A549 (cell line): ENCODE measurements around the gene USP11. TPM values are rescaled to one million over a fixed set of nuclear protein-coding genes. Genes with fewer than 3 reads are reported as not detected.
A peak's percentile ranks its signal among the peaks of the same experiment; 100 is the strongest.

Source experiments
- ATAC-seq, 2 experiments: fragments of 200-7000 bp in 1 of 2; fragments of >200 bp in 1 of 2; cut with Nextera tagmentation in 1 of 2; cut with Tn5 transposase in 1 of 2; 3 replicates each; pipeline versions ENCODE4 v1.8.0 to v1.9.1; 2018 to 2020; ENCODE audit warnings: mild to moderate bottlenecking in 1 of 2, moderate library complexity in 1 of 2
- CTCF ChIA-PET: fragments of 300-600 bp; sonication (Branson Sonifier 250); formaldehyde crosslinking; extraction: SDS; loops from one replicate; lab custom pipeline; 2021; ENCODE audit warnings: antibody characterized with exemption, inconsistent platforms; lab: Yijun Ruan, JAX
- POLR2A ChIA-PET: fragments of 350-600 bp; formaldehyde crosslinking; extraction: SDS; loops from one replicate; lab custom pipeline; 2021; ENCODE audit warnings: antibody characterized with exemption, inconsistent platforms; lab: Yijun Ruan, JAX
- DNase-seq, 2 experiments: peaks; one replicate each; pipeline versions ENCODE4 v3.0.0 to v3.0.0-alpha.2; 2011 to 2016; ENCODE audit warnings: low read depth in 1 of 2, low spot score in 1 of 2
- FAIRE-seq: peaks from 2 replicates; lab custom pipeline; 2011; peaks lifted over from hg19 to GRCh38; lab: Jason Lieb, UNC
- H3K27ac ChIP-seq, 2 experiments: fragments of >200 bp; sonication (Bioruptor Twin); formaldehyde crosslinking; 3 replicates each; pipeline ENCODE4 v1.5.1; 2016 to 2017
- H3K4me1 ChIP-seq: fragments of >200 bp; sonication (Bioruptor Twin); formaldehyde crosslinking; 3 replicates; pipeline ENCODE4 v1.6.1; 2016
- H3K4me2 ChIP-seq: fragments of >200 bp; sonication (Bioruptor Twin); formaldehyde crosslinking; 3 replicates; pipeline ENCODE4 v1.6.1; 2016
- H3K4me3 ChIP-seq: fragments of >200 bp; sonication (Bioruptor Twin); formaldehyde crosslinking; 3 replicates; pipeline ENCODE4 v1.5.1; 2016
- H3K9me3 ChIP-seq: fragments of >200 bp; sonication (Bioruptor Twin); formaldehyde crosslinking; 3 replicates; pipeline ENCODE4 v1.6.1; 2016
- BHLHE40 ChIP-seq: IDR thresholded peaks from 2 replicates; pipeline ENCODE4 v1.6.1; 2012; ENCODE audit warnings: low read depth, low read length, inconsistent platforms
- CBX8 ChIP-seq: fragments of 200-600 bp; sonication (generic); IDR thresholded peaks from 2 replicates; pipeline ENCODE4 v1.6.1; 2016
- ESRRA ChIP-seq: fragments of 150-350 bp; IDR thresholded peaks from 2 replicates; pipeline ENCODE4 v1.6.1; 2014; ENCODE audit warnings: mild to moderate bottlenecking, low read length, borderline replicate concordance
- FOXS1 ChIP-seq: fragments of 250-450 bp; sonication (Bioruptor Pico); IDR thresholded peaks from 2 replicates; pipeline ENCODE4 v1.5.0; 2020; ENCODE audit warnings: mild to moderate bottlenecking, moderate library complexity
- GATA3 ChIP-seq: IDR thresholded peaks from 2 replicates; pipeline ENCODE4 v1.6.1; 2012; ENCODE audit warnings: borderline replicate concordance
- HDAC2 ChIP-seq: fragments of 200-600 bp; sonication (generic); IDR thresholded peaks from 2 replicates; pipeline ENCODE4 v1.6.1; 2016
- HOXA7 ChIP-seq: fragments of 250-450 bp; sonication (Bioruptor Pico); IDR thresholded peaks from 2 replicates; pipeline ENCODE4 v1.5.0; 2020; ENCODE audit warnings: mild to moderate bottlenecking, moderate library complexity
- HOXB13 ChIP-seq: fragments of 250-450 bp; sonication (Bioruptor Pico); IDR thresholded peaks from 2 replicates; pipeline ENCODE4 v1.5.0; 2020; ENCODE audit warnings: low read depth, mild to moderate bottlenecking, moderate library complexity
- JUN ChIP-seq, 2 experiments: fragments of >200 bp; sonication (Bioruptor Twin); formaldehyde crosslinking; IDR thresholded peaks; 2 replicates in 1 of 2; 3 replicates in 1 of 2; pipeline ENCODE4 v1.6.1; 2016 to 2017
- MYC ChIP-seq: IDR thresholded peaks from 2 replicates; pipeline ENCODE4 v1.6.1; 2012; ENCODE audit warnings: mild to moderate bottlenecking, inconsistent platforms, low read length, improper control_type of control experiment, borderline replicate concordance
- PHF8 ChIP-seq: fragments of 200-600 bp; sonication (generic); IDR thresholded peaks from 2 replicates; pipeline ENCODE4 v1.6.1; 2016; ENCODE audit warnings: low read depth, mild to moderate bottlenecking, antibody characterized with exemption, moderate library complexity, borderline replicate concordance
- POLR2A ChIP-seq: IDR thresholded peaks from 2 replicates; pipeline ENCODE4 v1.6.1; 2012; ENCODE audit warnings: mild to moderate bottlenecking, low read length
- RNF2 ChIP-seq: fragments of 200-600 bp; sonication (generic); IDR thresholded peaks from 2 replicates; pipeline ENCODE4 v1.6.1; 2016; ENCODE audit warnings: low read depth, mild to moderate bottlenecking, antibody characterized with exemption, moderate library complexity, borderline replicate concordance
- ZFP36 ChIP-seq: fragments of 450-650 bp; IDR thresholded peaks from 2 replicates; pipeline ENCODE4 v1.6.1; 2014; ENCODE audit warnings: borderline replicate concordance; ENCODE audit not compliant: partially characterized antibody
- ZNF302 ChIP-seq: fragments of 250-450 bp; sonication (Bioruptor Pico); IDR thresholded peaks from 2 replicates; pipeline ENCODE4 v1.9.0; 2021; ENCODE audit warnings: inconsistent platforms, mild to moderate bottlenecking, moderate library complexity
- ZSCAN20 ChIP-seq: fragments of 250-450 bp; sonication (Bioruptor Pico); IDR thresholded peaks from 2 replicates; pipeline ENCODE4 v1.8.0; 2022; ENCODE audit warnings: mild to moderate bottlenecking, moderate library complexity
- WGBS: methylation state at CpG from one replicate; pipeline ENCODE4 v1.1.6; 2017; ENCODE audit errors: missing lambda C conversion rate; 5-methylcytosine and 5-hydroxymethylcytosine counted together
- polyA plus RNA-seq, 4 experiments: library from polyadenylated mRNA; depleted of rRNA in 3 of 4; stranded (reverse); fragments of >200 nt; fragmentation: RNase III in 1 of 4; extraction: RNeasy Plus Mini Kit Qiagen cat#74134 plus additional on column Dnase treatment in 1 of 4; gene quantifications; 2 replicates in 3 of 4; 3 replicates in 1 of 4; pipeline ENCODE4 v1.2.3, GENCODE V29; 2011 to 2017
- TF ChIP-seq, protein P1 (sequence below): fragments of >200 bp; sonication (Bioruptor Twin); formaldehyde crosslinking; IDR thresholded peaks from 2 replicates; pipeline ENCODE4 v1.6.1; 2016
- TF ChIP-seq, protein P2 (sequence below): fragments of 450-650 bp; IDR thresholded peaks from 2 replicates; pipeline ENCODE4 v1.6.1; 2014; ENCODE audit warnings: antibody characterized with exemption
- TF ChIP-seq, protein P3 (sequence below): IDR thresholded peaks from 2 replicates; pipeline ENCODE4 v1.6.1; 2012
- TF ChIP-seq, protein P4 (sequence below): IDR thresholded peaks from 2 replicates; pipeline ENCODE4 v1.6.1; 2012; ENCODE audit warnings: low read depth, borderline replicate concordance
- TF ChIP-seq, protein P5 (sequence below): IDR thresholded peaks from 2 replicates; pipeline ENCODE4 v1.6.1; 2012
- TF ChIP-seq, protein P6 (sequence below): fragments of 250-450 bp; sonication (Bioruptor Pico); IDR thresholded peaks from 2 replicates; pipeline ENCODE4 v1.5.0; 2021; ENCODE audit warnings: mild to moderate bottlenecking, moderate library complexity, borderline replicate concordance

USP11 gene
- polyA plus RNA-seq, 2 of the 4 experiments (the other 2 are of a cell fraction), result 35.6 to 50.0 TPM

DNA sequence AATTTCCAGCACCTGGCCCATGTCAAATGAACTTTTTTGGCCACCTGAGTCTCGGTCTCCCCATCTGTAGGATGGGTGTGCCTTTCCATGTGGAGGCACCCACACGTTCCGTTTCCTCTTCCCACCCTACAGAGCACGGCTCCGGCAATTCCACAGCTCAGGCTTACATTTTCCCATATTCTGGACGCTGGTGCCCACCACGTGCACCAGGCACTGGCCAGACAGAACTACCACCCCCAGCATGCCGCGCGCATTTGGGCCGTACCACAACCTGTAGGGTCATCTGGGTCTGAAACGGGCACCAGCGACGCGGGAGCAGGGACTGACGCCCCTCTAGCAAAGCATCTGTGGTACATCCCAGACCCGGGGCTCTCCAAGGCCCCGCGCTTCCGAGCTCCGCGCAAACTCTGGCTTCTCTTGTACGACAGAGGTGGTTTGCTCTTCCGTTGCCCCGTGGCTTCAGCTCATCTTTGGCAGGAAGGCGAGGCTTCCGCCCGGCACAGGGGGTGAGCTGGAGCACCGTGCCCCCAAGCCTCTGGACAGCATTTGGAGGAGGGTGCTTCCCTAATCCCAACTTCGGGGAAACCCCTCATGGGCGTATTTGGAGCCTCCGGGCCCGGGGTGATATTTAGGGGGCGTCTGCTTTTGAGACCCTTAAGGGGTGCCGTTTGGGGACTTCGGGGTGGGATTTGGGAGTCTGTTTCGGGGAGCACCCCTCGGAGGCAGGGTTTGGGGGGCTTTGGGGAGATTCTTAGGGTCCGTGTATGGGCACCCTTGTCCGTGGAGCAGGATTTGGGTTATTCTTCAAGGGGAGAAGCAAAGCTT, 42.2 kb upstream of the USP11 start:
- DNase-seq (peak; percentile 92 to 96), FAIRE-seq (peak; percentile 97)
- H3K9me3 ChIP-seq, result no peaks in the 10 kb centered on the region
- H3K4me3 ChIP-seq, result peak overlapping the region; percentile 84
- POLR2A ChIA-PET, result interaction anchor here (0.6 to 1.4 kb wide), 6 partner anchors 27 to 333 kb away, joined by 3 to 11 read pairs (median 4); partner anchors contain the start of genes CDK16 and RBM10
- H3K4me1 ChIP-seq, result peaks cover 13% of the 10 kb centered on the region
- CTCF ChIA-PET, result interaction anchor here (0.6 to 3.0 kb wide), 7 partner anchors 10 to 454 kb away, joined by 3 to 16 read pairs (median 4); partner anchors contain the start of gene RBM10
- peak; percentile 60 for TF ChIP-seq POLR2A
- TF ChIP-seq BHLHE40, result peak; percentile 80
- TF ChIP-seq PHF8, result 0 out of 2 replicates have a peak, but pooled peaks have one; percentile 36
- no peak for TF ChIP-seq HOXA7 (CRISPR knock-in tag)
- peak in 1 of 2 experiments; percentile 71; a peak in 3 of 5 replicates for TF ChIP-seq JUN (IDR thresholded peaks at IDR 0.05)
- TF ChIP-seq, protein P1, sequence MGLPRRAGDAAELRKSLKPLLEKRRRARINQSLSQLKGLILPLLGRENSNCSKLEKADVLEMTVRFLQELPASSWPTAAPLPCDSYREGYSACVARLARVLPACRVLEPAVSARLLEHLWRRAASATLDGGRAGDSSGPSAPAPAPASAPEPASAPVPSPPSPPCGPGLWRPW, result no peak
- TF ChIP-seq, protein P2, sequence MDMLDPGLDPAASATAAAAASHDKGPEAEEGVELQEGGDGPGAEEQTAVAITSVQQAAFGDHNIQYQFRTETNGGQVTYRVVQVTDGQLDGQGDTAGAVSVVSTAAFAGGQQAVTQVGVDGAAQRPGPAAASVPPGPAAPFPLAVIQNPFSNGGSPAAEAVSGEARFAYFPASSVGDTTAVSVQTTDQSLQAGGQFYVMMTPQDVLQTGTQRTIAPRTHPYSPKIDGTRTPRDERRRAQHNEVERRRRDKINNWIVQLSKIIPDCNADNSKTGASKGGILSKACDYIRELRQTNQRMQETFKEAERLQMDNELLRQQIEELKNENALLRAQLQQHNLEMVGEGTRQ, result peak; percentile 57; the same call in 1 of the 2 replicates
- TF ChIP-seq GATA3, result peak; percentile 81
- TF ChIP-seq MYC, result peak; percentile 96
- TF ChIP-seq, protein P3, sequence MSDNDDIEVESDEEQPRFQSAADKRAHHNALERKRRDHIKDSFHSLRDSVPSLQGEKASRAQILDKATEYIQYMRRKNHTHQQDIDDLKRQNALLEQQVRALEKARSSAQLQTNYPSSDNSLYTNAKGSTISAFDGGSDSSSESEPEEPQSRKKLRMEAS, result peak; percentile 98
- TF ChIP-seq ZSCAN20, result no peak
- TF ChIP-seq, protein P4, sequence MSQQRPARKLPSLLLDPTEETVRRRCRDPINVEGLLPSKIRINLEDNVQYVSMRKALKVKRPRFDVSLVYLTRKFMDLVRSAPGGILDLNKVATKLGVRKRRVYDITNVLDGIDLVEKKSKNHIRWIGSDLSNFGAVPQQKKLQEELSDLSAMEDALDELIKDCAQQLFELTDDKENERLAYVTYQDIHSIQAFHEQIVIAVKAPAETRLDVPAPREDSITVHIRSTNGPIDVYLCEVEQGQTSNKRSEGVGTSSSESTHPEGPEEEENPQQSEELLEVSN, result peak; percentile 86
- TF ChIP-seq, all 56 proteins: peak for 9
- ATAC-seq, result peak; percentile 88 to 91
- 7% methylated on average over 23 of the region's 40 CpGs for WGBS
- H3K27ac ChIP-seq, result peak overlapping the region; percentile 83 to 89
- H3K4me2 ChIP-seq, result peak overlapping the region; percentile 86

DNA sequence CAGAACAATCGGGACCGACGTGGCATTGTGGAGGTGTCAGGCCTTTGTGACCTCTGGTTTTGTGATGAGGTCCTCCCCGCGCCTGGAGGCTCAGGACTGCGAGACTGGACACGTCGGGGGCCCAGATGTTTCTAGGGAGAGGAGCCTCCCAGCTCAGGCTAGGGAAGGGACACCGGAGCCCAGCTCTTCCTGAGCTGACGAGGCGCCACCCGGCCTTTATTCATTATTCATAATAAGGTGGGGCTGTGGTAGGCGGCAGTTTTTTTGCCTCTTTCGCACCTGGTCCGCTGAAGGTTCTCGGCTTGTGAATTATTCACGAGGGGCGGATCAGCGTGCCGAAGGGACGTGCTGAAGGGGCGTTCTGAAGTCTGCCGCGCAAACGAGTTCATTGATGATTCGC, 41.5 kb upstream of the USP11 start:
- POLR2A ChIA-PET, result interaction anchor here (1.0 to 1.4 kb wide), 3 partner anchors 27 to 291 kb away, joined by 4 to 6 read pairs (median 4); partner anchors contain the start of gene CDK16
- no peak for FAIRE-seq
- TF ChIP-seq BHLHE40 (no peak), HDAC2 (no peak), ZNF302 (CRISPR knock-in tag) (no peak), FOXS1 (CRISPR knock-in tag) (no peak), ZFP36 (no peak), MYC (no peak), RNF2 (no peak), ESRRA (no peak), HOXB13 (no peak), CBX8 (no peak)
- TF ChIP-seq, protein P5, sequence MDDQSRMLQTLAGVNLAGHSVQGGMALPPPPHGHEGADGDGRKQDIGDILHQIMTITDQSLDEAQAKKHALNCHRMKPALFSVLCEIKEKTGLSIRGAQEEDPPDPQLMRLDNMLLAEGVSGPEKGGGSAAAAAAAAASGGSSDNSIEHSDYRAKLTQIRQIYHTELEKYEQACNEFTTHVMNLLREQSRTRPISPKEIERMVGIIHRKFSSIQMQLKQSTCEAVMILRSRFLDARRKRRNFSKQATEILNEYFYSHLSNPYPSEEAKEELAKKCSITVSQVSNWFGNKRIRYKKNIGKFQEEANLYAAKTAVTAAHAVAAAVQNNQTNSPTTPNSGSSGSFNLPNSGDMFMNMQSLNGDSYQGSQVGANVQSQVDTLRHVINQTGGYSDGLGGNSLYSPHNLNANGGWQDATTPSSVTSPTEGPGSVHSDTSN, result no peak
- TF ChIP-seq, protein P6, sequence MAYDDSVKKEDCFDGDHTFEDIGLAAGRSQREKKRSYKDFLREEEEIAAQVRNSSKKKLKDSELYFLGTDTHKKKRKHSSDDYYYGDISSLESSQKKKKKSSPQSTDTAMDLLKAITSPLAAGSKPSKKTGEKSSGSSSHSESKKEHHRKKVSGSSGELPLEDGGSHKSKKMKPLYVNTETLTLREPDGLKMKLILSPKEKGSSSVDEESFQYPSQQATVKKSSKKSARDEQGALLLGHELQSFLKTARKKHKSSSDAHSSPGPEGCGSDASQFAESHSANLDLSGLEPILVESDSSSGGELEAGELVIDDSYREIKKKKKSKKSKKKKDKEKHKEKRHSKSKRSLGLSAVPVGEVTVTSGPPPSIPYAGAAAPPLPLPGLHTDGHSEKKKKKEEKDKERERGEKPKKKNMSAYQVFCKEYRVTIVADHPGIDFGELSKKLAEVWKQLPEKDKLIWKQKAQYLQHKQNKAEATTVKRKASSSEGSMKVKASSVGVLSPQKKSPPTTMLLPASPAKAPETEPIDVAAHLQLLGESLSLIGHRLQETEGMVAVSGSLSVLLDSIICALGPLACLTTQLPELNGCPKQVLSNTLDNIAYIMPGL (CRISPR knock-in tag), result no peak
- TF ChIP-seq, protein P3, result no peak
- TF ChIP-seq, all 56 proteins: peak for 0
- 20% methylated on average over 24 of the region's 26 CpGs for WGBS
- CTCF ChIA-PET, result interaction anchor here (0.6 to 3.0 kb wide), 6 partner anchors 9 to 453 kb away, joined by 3 to 16 read pairs (median 4); no protein-coding TSS in a partner anchor
- Histone ChIP-seq H3K4me1 (peaks cover 19% of the 10 kb centered on the region), H3K27ac (peak overlapping the region; percentile 83 to 89), H3K9me3 (no peaks in the 10 kb centered on the region), H3K4me2 (peak overlapping the region; percentile 86), H3K4me3 (peak overlapping the region; percentile 84)
- DNase-seq, result no peak
- peak; percentile 10 to 14; a peak in 3 of 6 replicates for ATAC-seq
